Measurements from ENCODE around the gene RELL1.
A peak's percentile ranks its signal among the peaks of the same experiment; 100 is the strongest.

The RELL1 gene

GRCh38 chr4:37635155-37635554 is 51.0 kb downstream of the RELL1 start:
- DNase-seq (ENCODE audit: low spot score), result no peak

- no peak for DNase-seq (ENCODE audit: low spot score)
Observed at GRCh38 chr4:37634180-37634579, 52.0 kb downstream of the RELL1 start.

GRCh38 chr4:37632836-37633235 is 53.3 kb downstream of the RELL1 start:
- no peak for DNase-seq (ENCODE audit: low spot score)

GRCh38 chr4:37631551-37631950 is 54.6 kb downstream of the RELL1 start:
- no peak for DNase-seq (ENCODE audit: low spot score)

- no peak for DNase-seq (ENCODE audit: low spot score)
Observed at GRCh38 chr4:37629713-37630112, 56.5 kb downstream of the RELL1 start.

- DNase-seq (ENCODE audit: low spot score), result no peak
Observed at GRCh38 chr4:37628977-37629609, 57.1 kb downstream of the RELL1 start.

- no peak for DNase-seq (ENCODE audit: low spot score)
Observed at GRCh38 chr4:37627263-37627662, 58.9 kb downstream of the RELL1 start.

GRCh38 chr4:37625499-37625898 is 60.7 kb downstream of the RELL1 start:
- no peak for DNase-seq (ENCODE audit: low spot score)

GRCh38 chr4:37623940-37624339 is 62.2 kb downstream of the RELL1 start:
- DNase-seq (ENCODE audit: low spot score), result no peak

GRCh38 chr4:37623125-37623524 is 63.1 kb downstream of the RELL1 start:
- DNase-seq (ENCODE audit: low spot score), result no peak

- no peak for DNase-seq (ENCODE audit: low spot score)
Observed at GRCh38 chr4:37620176-37620575, 66.0 kb downstream of the RELL1 start.

- DNase-seq (ENCODE audit: low spot score), result no peak
Observed at GRCh38 chr4:37615720-37616063, 70.5 kb downstream of the RELL1 start.

GRCh38 chr4:37615059-37615719 is 71.0 kb downstream of the RELL1 start:
- DNase-seq (ENCODE audit: low spot score), result no peak

GRCh38 chr4:37612811-37613210 is 73.4 kb downstream of the RELL1 start:
- no peak for DNase-seq (ENCODE audit: low spot score)

- DNase-seq (ENCODE audit: low spot score), result no peak
Observed at GRCh38 chr4:37609626-37610025, 76.5 kb downstream of the RELL1 start.

- no peak for DNase-seq (ENCODE audit: low spot score)
Observed at GRCh38 chr4:37607018-37607417, 79.2 kb downstream of the RELL1 start.

- DNase-seq (ENCODE audit: low spot score), result no peak
Observed at GRCh38 chr4:37605843-37606565, 80.2 kb downstream of the RELL1 start.

GRCh38 chr4:37604461-37604860 is 81.7 kb downstream of the RELL1 start:
- no peak for DNase-seq (ENCODE audit: low spot score)

GRCh38 chr4:37603711-37604110 is 82.5 kb downstream of the RELL1 start:
- DNase-seq (ENCODE audit: low spot score), result no peak

GRCh38 chr4:37603070-37603468 is 83.1 kb downstream of the RELL1 start:
- DNase-seq (ENCODE audit: low spot score), result peak; percentile 75

- no peak for DNase-seq (ENCODE audit: low spot score)
Observed at GRCh38 chr4:37602454-37603069, 83.6 kb downstream of the RELL1 start.

- no peak for DNase-seq (ENCODE audit: low spot score)
Observed at GRCh38 chr4:37601531-37601930, 84.6 kb downstream of the RELL1 start.
